Stomach smooth muscle (tissue), 2 donors: Measurements from ENCODE around the gene ADORA3.

Experiments
- H3K27ac ChIP-seq: one replicate; pipeline ENCODE4 v1.7.0; 2013; ENCODE audit warnings: mild to moderate bottlenecking, low read length, inconsistent platforms
- H3K27me3 ChIP-seq, 2 donors: one replicate each; pipeline ENCODE4 v1.7.0; 2013; ENCODE audit warnings: low read length in 2 of 2; ENCODE audit not compliant: insufficient read depth in 2 of 2, control insufficient read depth in 1 of 2
- H3K36me3 ChIP-seq, 2 donors: one replicate each; pipeline ENCODE4 v1.7.0; 2013; ENCODE audit warnings: low read length in 2 of 2; ENCODE audit not compliant: control insufficient read depth in 2 of 2, insufficient read depth in 2 of 2
- H3K4me1 ChIP-seq: one replicate; pipeline ENCODE4 v1.7.0; 2013; ENCODE audit warnings: low read length; ENCODE audit not compliant: control insufficient read depth, insufficient read depth
- H3K4me3 ChIP-seq, 2 donors: one replicate each; pipeline ENCODE4 v1.7.0; 2013; ENCODE audit warnings: low read length in 2 of 2
- H3K9ac ChIP-seq, 2 donors: one replicate each; pipeline ENCODE4 v1.7.0; 2013; ENCODE audit warnings: low read length in 2 of 2, mild to moderate bottlenecking in 1 of 2
- H3K9me3 ChIP-seq, 2 donors: one replicate each; pipeline ENCODE4 v1.7.0; 2013; ENCODE audit warnings: low read length in 2 of 2; ENCODE audit not compliant: control insufficient read depth in 2 of 2
- donor health status: healthy.
- donor health status: Pancreatic carcinoma.

ADORA3 gene

DNA sequence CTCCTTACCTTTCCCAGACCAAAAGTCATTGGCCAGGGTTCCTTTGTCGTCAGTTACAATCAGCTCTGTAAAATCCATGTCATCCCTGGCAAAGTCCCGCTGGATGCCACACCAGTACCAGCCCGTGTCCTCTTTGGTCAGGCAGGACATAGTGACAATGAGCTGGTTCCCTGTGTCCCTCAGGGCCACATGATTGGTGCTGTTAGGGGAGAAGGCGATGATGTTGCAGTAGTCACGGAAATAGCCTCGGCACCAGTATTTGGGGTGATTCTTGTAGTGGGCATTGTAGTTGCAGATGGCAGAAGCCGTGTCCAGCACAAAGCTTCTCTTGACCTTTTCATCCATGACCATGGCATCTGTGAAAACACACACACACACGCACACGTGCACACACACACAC is 14.8 kb downstream of the ADORA3 start:
- Histone ChIP-seq H3K36me3 (no peaks in the 10 kb centered on the region), H3K4me3 (no peak overlapping the region), H3K9me3 (no peaks in the 10 kb centered on the region), H3K4me1 (no peaks in the 10 kb centered on the region), H3K27ac (no peak overlapping the region), H3K27me3 (no peaks in the 10 kb centered on the region), H3K9ac (no peak overlapping the region)

DNA sequence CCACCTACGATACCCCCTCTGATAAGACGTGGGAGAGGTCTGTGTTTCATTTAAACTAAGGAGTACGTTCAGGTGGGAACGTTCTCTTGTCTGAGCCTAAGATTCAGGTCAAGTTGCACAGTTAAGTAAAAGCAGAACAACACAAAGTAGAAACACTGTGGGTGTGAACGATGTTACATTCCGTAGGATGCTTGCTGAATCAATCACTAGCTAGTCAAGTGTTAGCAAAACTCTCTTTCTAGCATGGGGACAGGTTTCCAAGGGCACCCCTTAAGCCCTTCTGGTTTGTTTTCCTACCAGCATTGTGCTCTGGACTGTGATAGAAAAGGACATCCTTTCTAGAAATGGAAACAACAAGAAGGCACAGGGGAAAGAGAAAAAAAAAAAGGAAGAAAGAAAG is 16.3 kb downstream of the ADORA3 start:
- H3K4me3 ChIP-seq: no peak overlapping the region
- no peak overlapping the region for H3K9ac ChIP-seq
- no peak overlapping the region for H3K27ac ChIP-seq
- no peaks in the 10 kb centered on the region for H3K36me3 ChIP-seq
- no peaks in the 10 kb centered on the region for H3K27me3 ChIP-seq
- H3K4me1 ChIP-seq: no peaks in the 10 kb centered on the region
- no peaks in the 10 kb centered on the region for H3K9me3 ChIP-seq

DNA sequence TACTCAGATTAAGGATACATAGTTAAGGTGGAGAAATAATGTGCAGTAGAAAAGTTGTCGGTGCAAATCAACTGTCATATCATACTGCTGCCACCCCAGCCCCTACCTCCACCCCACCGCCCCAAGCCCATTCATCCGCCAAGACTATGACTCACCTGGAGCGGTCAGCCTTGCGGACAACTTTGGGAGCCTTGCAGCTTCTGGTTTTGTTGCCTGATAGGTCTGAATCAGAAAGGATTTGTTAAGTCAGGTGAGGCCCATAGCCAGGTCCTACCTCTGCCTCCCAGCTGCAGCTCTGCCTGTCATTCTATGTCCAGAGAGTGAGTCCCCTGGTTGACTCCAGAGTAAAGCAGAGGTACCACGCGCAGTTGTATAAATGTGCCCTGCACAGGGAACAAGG is 17.0 kb downstream of the ADORA3 start:
- no peaks in the 10 kb centered on the region for H3K4me1 ChIP-seq
- H3K27ac ChIP-seq: no peak overlapping the region
- no peak overlapping the region for H3K4me3 ChIP-seq
- H3K9me3 ChIP-seq: no peaks in the 10 kb centered on the region
- no peaks in the 10 kb centered on the region for H3K27me3 ChIP-seq
- H3K36me3 ChIP-seq: no peaks in the 10 kb centered on the region
- no peak overlapping the region for H3K9ac ChIP-seq

DNA sequence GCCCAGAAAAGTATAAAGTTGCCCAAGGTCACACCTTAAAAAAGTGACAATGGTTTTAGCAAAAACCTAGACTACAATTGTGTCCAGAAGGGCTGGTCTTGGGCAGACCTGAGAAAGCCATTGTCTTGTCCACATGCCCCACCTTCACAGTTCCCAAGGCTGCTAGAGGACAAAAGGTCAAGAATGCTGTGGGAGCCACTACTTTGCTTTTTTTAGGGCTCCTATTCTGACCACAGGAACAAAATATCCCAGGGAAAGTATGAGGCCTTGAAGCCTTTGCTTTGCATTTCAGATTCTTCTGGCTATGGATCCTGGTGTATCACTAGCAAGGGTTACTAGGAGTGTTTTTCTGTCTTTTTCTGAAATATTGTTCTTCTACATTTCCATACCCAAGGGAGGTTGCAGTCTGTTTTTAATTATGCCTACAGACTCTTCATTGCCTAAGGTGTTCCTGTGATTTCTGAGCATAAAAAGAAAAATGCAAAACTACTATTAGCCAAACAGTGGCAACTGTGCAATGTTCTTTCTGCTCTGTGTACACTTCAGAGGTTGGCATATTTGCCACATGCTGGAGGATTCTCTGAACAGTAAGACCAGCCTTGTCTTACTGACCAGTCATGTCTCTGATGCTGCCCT is 18.9 kb downstream of the ADORA3 start:
- no peaks in the 10 kb centered on the region for H3K27me3 ChIP-seq
- no peak overlapping the region for H3K4me3 ChIP-seq
- no peak overlapping the region for H3K9ac ChIP-seq
- H3K36me3 ChIP-seq: no peaks in the 10 kb centered on the region
- no peaks in the 10 kb centered on the region for H3K9me3 ChIP-seq
- no peaks in the 10 kb centered on the region for H3K4me1 ChIP-seq
- H3K27ac ChIP-seq: no peak overlapping the region

DNA sequence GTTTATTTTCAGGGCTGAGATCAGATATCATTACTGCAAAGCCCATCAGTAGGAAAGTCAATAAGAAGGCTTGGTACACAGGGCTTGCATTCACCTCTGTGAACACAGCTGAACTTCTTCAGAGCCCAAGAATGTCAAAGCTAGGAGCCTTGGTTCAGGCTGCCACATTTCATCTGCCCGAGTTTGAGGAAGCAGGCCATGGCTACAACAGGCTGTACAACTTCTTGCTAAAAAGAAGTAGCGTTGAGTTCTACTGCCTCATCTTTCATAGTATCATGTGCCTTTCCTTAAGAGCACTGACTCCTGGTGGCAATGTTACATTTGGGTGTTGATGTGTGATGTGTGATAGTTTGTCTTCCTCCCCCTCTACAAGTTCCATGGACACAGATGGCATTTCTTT is 19.6 kb downstream of the ADORA3 start:
- H3K27ac ChIP-seq: no peak overlapping the region
- no peaks in the 10 kb centered on the region for H3K9me3 ChIP-seq
- no peaks in the 10 kb centered on the region for H3K36me3 ChIP-seq
- no peak overlapping the region for H3K9ac ChIP-seq
- H3K27me3 ChIP-seq: no peaks in the 10 kb centered on the region
- no peak overlapping the region for H3K4me3 ChIP-seq
- H3K4me1 ChIP-seq: no peaks in the 10 kb centered on the region

DNA sequence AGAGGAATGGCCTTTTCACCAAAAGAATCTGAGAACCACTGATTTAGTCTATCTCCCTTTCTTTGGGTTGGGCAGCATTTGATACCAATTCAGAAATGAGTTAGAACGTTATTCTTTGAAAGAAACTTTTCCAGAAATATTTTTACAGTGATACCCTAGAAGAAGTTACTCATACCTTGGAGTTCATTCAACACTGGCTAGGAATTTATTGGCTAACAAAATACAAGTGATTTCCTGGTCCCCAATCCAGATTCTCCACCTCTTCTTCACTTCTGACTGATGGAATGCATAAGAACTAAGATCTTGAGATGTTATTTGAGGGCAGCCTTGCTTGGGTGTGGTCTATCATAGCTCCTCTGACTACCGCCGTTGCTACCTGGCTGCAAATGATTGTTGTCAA is 20.3 kb downstream of the ADORA3 start:
- Histone ChIP-seq H3K9ac (no peak overlapping the region), H3K36me3 (no peaks in the 10 kb centered on the region), H3K9me3 (no peaks in the 10 kb centered on the region), H3K27ac (no peak overlapping the region), H3K4me1 (no peaks in the 10 kb centered on the region), H3K4me3 (no peak overlapping the region), H3K27me3 (no peaks in the 10 kb centered on the region)

DNA sequence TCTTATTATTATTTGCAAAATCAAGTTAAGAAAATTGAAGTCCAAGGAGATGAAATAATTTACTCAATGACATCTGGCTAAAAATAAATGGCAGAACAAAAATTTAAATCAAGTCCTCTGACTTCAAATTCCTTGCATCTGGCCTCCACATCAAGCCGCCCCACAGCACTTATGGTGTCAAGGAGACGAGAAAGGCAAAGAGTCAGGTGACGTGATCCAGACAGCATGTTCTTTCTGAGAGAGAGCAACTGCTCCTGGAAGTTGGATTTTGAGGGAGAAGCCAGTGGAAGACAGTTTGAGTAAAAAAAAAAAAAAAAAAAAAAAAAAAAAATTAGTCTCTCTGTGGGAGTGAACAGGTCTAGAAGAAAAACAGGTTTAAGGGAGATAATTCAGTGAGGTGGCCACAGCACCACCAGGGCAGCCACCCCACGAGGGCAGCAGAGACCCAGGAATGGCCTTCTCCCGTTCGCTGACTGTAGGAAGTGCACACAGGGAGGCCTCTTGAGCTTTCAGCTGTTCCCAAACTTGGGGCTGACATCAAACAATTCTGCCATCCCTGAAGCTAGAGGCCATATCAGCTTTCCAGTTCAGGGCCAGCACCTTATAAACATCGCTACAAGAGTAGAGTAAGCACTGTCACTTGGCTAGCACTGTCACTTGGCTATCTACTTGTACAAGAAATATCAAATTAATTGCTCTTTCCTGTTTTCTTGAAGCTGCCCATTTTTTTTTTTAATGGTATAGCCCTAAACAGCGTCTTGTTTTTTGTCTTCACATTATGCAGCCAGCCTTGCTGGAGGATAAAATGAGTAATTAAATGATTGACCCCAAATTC is 21.8 kb downstream of the ADORA3 start:
- Histone ChIP-seq H3K36me3 (peaks cover 0 to 1% of the 10 kb centered on the region in 2 donors), H3K4me3 (no peak overlapping the region), H3K9ac (peak overlapping the region in 1 of 2 donors; percentile 29), H3K4me1 (no peaks in the 10 kb centered on the region), H3K27me3 (no peaks in the 10 kb centered on the region), H3K9me3 (no peaks in the 10 kb centered on the region), H3K27ac (no peak overlapping the region)

DNA sequence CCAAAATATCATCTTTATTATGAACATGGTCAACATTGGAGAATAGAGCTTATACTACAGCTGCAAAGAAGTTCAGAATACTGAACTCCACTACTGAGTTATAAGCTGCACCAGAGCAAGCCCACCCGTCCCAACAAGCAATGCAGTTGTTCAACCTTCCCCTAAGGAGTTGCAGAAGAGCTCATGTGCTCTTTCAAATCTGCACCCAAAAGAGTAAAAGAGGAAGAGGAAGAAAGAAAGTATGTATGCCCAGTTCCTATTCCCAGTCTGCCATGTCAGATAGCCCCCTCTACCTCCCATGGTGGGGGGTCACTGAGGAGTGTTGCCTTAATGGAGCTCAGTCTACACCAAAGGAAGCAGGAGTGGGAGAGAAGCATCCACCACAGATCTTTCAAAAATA is 22.8 kb downstream of the ADORA3 start:
- Histone ChIP-seq H3K36me3 (peaks cover 0 to 2% of the 10 kb centered on the region in 2 donors), H3K9ac (no peak overlapping the region), H3K4me3 (no peak overlapping the region), H3K27ac (no peak overlapping the region), H3K27me3 (no peaks in the 10 kb centered on the region), H3K4me1 (no peaks in the 10 kb centered on the region), H3K9me3 (no peaks in the 10 kb centered on the region)

DNA sequence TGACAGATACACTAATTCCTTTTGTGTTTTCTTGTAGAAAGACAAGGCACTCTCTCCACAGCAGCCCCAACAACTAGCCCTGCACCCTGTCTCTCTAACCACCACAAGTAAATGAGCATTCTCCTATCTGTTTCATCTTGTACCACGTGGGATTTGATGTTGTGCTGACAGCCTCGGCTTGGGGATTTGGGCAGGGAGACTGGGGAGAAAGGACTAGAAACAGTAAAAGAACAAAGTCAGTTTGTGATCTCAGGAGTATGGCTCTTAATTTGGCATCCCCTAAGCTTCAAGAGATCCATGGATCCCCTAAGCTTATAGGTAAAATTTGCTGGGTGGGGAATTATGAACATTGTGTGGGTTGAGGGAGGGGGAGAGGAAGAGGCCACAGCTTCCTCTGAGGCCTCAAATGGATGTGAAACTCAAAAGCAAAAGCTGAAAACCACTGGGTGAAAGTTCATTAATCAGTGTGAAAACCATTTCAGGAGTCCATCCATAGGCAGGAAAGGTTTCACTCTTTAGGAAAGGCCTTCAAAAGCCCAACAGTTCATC is 26.6 kb downstream of the ADORA3 start:
- Histone ChIP-seq H3K9ac (no peak overlapping the region), H3K27ac (no peak overlapping the region), H3K36me3 (peaks cover 5 to 8% of the 10 kb centered on the region in 2 donors), H3K27me3 (no peaks in the 10 kb centered on the region), H3K4me1 (no peaks in the 10 kb centered on the region), H3K4me3 (no peak overlapping the region), H3K9me3 (no peaks in the 10 kb centered on the region)

DNA sequence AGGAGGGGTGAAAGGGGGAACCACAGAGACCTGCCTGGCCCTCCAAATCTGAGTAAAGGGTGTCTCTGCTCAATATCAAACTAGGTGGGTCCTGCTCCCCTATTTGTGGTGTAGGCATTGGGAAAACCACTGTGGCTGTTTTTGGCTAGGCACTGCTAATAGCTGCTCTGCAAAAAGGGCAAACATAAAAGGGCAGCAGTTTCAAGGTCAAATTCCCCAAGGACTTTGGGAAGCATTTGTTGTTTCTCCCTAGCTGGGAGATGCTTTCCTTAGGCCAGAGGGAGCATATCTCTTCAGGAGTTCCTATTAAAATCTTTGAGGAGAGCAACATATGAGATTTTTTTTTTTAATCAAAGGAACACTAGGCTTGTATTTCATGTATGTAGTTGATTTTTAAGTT is 27.2 kb downstream of the ADORA3 start:
- peaks cover 8 to 10% of the 10 kb centered on the region in 2 donors for H3K36me3 ChIP-seq
- H3K27ac ChIP-seq: no peak overlapping the region
- no peaks in the 10 kb centered on the region for H3K4me1 ChIP-seq
- H3K9me3 ChIP-seq: no peaks in the 10 kb centered on the region
- H3K27me3 ChIP-seq: no peaks in the 10 kb centered on the region
- no peak overlapping the region for H3K4me3 ChIP-seq
- H3K9ac ChIP-seq: no peak overlapping the region

DNA sequence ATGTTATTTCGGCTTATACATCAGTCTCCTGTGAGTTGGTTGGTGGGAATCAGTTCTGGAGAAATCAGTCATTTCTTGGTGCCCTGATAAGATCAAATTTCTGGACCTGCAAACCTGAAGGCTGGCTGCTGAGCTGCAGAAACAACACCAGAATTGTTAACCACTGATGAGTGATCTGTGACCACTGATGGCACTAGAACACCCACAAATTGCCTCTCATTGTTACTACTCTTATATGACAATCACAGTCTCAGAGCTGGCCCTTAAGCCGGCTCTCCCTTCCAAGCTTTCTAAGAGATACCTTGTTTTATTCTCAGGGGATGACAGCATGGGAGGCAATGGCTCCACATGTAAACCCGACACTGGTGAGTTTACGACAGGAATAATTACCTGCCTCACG is 27.7 kb downstream of the ADORA3 start:
- peaks cover 12 to 14% of the 10 kb centered on the region in 2 donors for H3K36me3 ChIP-seq
- H3K4me3 ChIP-seq: no peak overlapping the region
- no peaks in the 10 kb centered on the region for H3K4me1 ChIP-seq
- H3K27me3 ChIP-seq: no peaks in the 10 kb centered on the region
- H3K27ac ChIP-seq: no peak overlapping the region
- H3K9ac ChIP-seq: no peak overlapping the region
- no peaks in the 10 kb centered on the region for H3K9me3 ChIP-seq
